ENCODE measurements around the gene ABHD11. TPM values are rescaled to one million over a fixed set of nuclear protein-coding genes. Genes with fewer than 3 reads are reported as not detected.
"Not testable (repeated sequence)": the region's sequence is repeated elsewhere in the genome, so short reads cannot be mapped to it uniquely, and the experiment has no call there.

ABHD11 gene
- total and polyA plus RNA-seq, 2 donors = 5.8 to 22.6 TPM

GRCh38 chr7:73737491-73738219, 947 bp downstream of the ABHD11 start:
- 75% methylated on average over 17 of the region's 17 CpGs for WGBS
- DNase-seq (ENCODE audit: extremely low spot score) = no peak
- Histone ChIP-seq H3K4me1 (ENCODE audit: insufficient read depth) (peaks cover 2% of the 10 kb centered on the region), H3K27ac (ENCODE audit: low read depth) (no peak overlapping the region), H3K36me3 (ENCODE audit: insufficient read depth) (no peaks in the 10 kb centered on the region), H3K4me3 (ENCODE audit: low read depth, low read length) (peak overlapping the region; percentile 63)

GRCh38 chr7:73736885-73737284, 1.7 kb downstream of the ABHD11 start:
- 95% methylated on average over 14 of the region's 14 CpGs for WGBS
- no peaks in the 10 kb centered on the region for H3K36me3 ChIP-seq (ENCODE audit: insufficient read depth)
- H3K4me1 ChIP-seq (ENCODE audit: insufficient read depth) = no peaks in the 10 kb centered on the region

GRCh38 chr7:73735528-73735905, 3.1 kb downstream of the ABHD11 start:
- H3K4me1 ChIP-seq (ENCODE audit: insufficient read depth) = no peaks in the 10 kb centered on the region
- DNase-seq (ENCODE audit: extremely low spot score) = no peak
- no peaks in the 10 kb centered on the region for H3K36me3 ChIP-seq (ENCODE audit: insufficient read depth)
- 93% methylated on average over 8 of the region's 8 CpGs for WGBS
- H3K4me3 ChIP-seq (ENCODE audit: low read depth, low read length) = no peak overlapping the region
- H3K27ac ChIP-seq (ENCODE audit: low read depth) = no peak overlapping the region

More at GRCh38 chr7:73736885-73737284, 1.7 kb downstream of the ABHD11 start:
- DNase-seq (ENCODE audit: extremely low spot score) = no peak
- H3K4me3 ChIP-seq (ENCODE audit: low read depth, low read length) = no peak overlapping the region
- no peak overlapping the region for H3K27ac ChIP-seq (ENCODE audit: low read depth)

GRCh38 chr7:73734619-73735527, 3.7 kb downstream of the ABHD11 start:
- Histone ChIP-seq H3K4me3 (ENCODE audit: low read depth, low read length) (no peak overlapping the region), H3K27ac (ENCODE audit: low read depth) (peak overlapping the region; percentile 34), H3K36me3 (ENCODE audit: insufficient read depth) (no peaks in the 10 kb centered on the region), H3K4me1 (ENCODE audit: insufficient read depth) (no peaks in the 10 kb centered on the region)
- 64% methylated on average over 16 of the region's 16 CpGs for WGBS
- DNase-seq (ENCODE audit: extremely low spot score) = no peak

GRCh38 chr7:73732397-73732796, 6.2 kb downstream of the ABHD11 start:
- H3K36me3 ChIP-seq (ENCODE audit: insufficient read depth) = no peaks in the 10 kb centered on the region
- H3K4me3 ChIP-seq (ENCODE audit: low read depth, low read length) = no peak overlapping the region
- H3K27ac ChIP-seq (ENCODE audit: low read depth) = no peak overlapping the region
- no peak for DNase-seq (ENCODE audit: extremely low spot score)
- 59% methylated on average over 2 of the region's 2 CpGs for WGBS
- no peaks in the 10 kb centered on the region for H3K4me1 ChIP-seq (ENCODE audit: insufficient read depth)

- no peak for DNase-seq (ENCODE audit: extremely low spot score)
- H3K36me3 ChIP-seq (ENCODE audit: insufficient read depth) = no peaks in the 10 kb centered on the region
- no peaks in the 10 kb centered on the region for H3K4me1 ChIP-seq (ENCODE audit: insufficient read depth)
- H3K27ac ChIP-seq (ENCODE audit: low read depth) = no peak overlapping the region
- WGBS = 35% methylated on average over 3 of the region's 3 CpGs
- no peak overlapping the region for H3K4me3 ChIP-seq (ENCODE audit: low read depth, low read length)
Observed at GRCh38 chr7:73730485-73730884, 8.1 kb downstream of the ABHD11 start.

GRCh38 chr7:73728551-73728950, 10.1 kb downstream of the ABHD11 start:
- no peaks in the 10 kb centered on the region for H3K36me3 ChIP-seq (ENCODE audit: insufficient read depth)
- DNase-seq (ENCODE audit: extremely low spot score) = no peak
- H3K4me3 ChIP-seq (ENCODE audit: low read depth, low read length) = no peak overlapping the region
- no peaks in the 10 kb centered on the region for H3K4me1 ChIP-seq (ENCODE audit: insufficient read depth)
- no peak overlapping the region for H3K27ac ChIP-seq (ENCODE audit: low read depth)
- whole genome bisulfite sequencing = 43% methylated on average over 5 of the region's 5 CpGs

GRCh38 chr7:73727952-73728351, 10.7 kb downstream of the ABHD11 start:
- 60% methylated on average over 3 of the region's 3 CpGs for WGBS
- H3K4me1 ChIP-seq (ENCODE audit: insufficient read depth) = no peaks in the 10 kb centered on the region
- no peak overlapping the region for H3K27ac ChIP-seq (ENCODE audit: low read depth)
- no peak overlapping the region for H3K4me3 ChIP-seq (ENCODE audit: low read depth, low read length)
- DNase-seq (ENCODE audit: extremely low spot score) = no peak
- H3K36me3 ChIP-seq (ENCODE audit: insufficient read depth) = no peaks in the 10 kb centered on the region

GRCh38 chr7:73726083-73726466, 12.5 kb downstream of the ABHD11 start:
- H3K4me1 ChIP-seq (ENCODE audit: insufficient read depth) = no peaks in the 10 kb centered on the region
- 68% methylated on average over 1 of the region's 1 CpG for WGBS
- no peak overlapping the region for H3K4me3 ChIP-seq (ENCODE audit: low read depth, low read length)
- no peak for DNase-seq (ENCODE audit: extremely low spot score)
- H3K36me3 ChIP-seq (ENCODE audit: insufficient read depth) = no peaks in the 10 kb centered on the region
- H3K27ac ChIP-seq (ENCODE audit: low read depth) = no peak overlapping the region

GRCh38 chr7:73723813-73724212, 14.8 kb downstream of the ABHD11 start:
- 88% methylated on average over 3 of the region's 3 CpGs for WGBS
- DNase-seq (ENCODE audit: extremely low spot score) = no peak

GRCh38 chr7:73722785-73723184, 15.8 kb downstream of the ABHD11 start:
- H3K4me3 ChIP-seq (ENCODE audit: low read depth, low read length) = no peak overlapping the region
- no peaks in the 10 kb centered on the region for H3K36me3 ChIP-seq (ENCODE audit: insufficient read depth)
- WGBS = 68% methylated on average over 6 of the region's 6 CpGs
- no peak for DNase-seq (ENCODE audit: extremely low spot score)
- no peak overlapping the region for H3K27ac ChIP-seq (ENCODE audit: low read depth)
- H3K4me1 ChIP-seq (ENCODE audit: insufficient read depth) = no peaks in the 10 kb centered on the region

More at GRCh38 chr7:73723813-73724212, 14.8 kb downstream of the ABHD11 start:
- Histone ChIP-seq H3K36me3 (ENCODE audit: insufficient read depth) (no peaks in the 10 kb centered on the region), H3K27ac (ENCODE audit: low read depth) (no peak overlapping the region), H3K4me1 (ENCODE audit: insufficient read depth) (no peaks in the 10 kb centered on the region), H3K4me3 (ENCODE audit: low read depth, low read length) (no peak overlapping the region)

- not testable (repeated sequence) for H3K36me3 ChIP-seq (ENCODE audit: insufficient read depth); H3K4me3 ChIP-seq (ENCODE audit: low read depth, low read length); DNase-seq (ENCODE audit: extremely low spot score); H3K4me1 ChIP-seq (ENCODE audit: insufficient read depth); H3K27ac ChIP-seq (ENCODE audit: low read depth)
- 84% methylated on average over 4 of the region's 4 CpGs for WGBS
Observed at GRCh38 chr7:73722182-73722581, 16.4 kb downstream of the ABHD11 start.

GRCh38 chr7:73721377-73721817, 17.2 kb downstream of the ABHD11 start:
- DNase-seq (ENCODE audit: extremely low spot score) = no peak

GRCh38 chr7:73720443-73720842, 18.2 kb downstream of the ABHD11 start:
- H3K27ac ChIP-seq (ENCODE audit: low read depth); H3K36me3 ChIP-seq (ENCODE audit: insufficient read depth); H3K4me1 ChIP-seq (ENCODE audit: insufficient read depth); DNase-seq (ENCODE audit: extremely low spot score); H3K4me3 ChIP-seq (ENCODE audit: low read depth, low read length): not testable (repeated sequence)
- WGBS = 96% methylated on average over 9 of the region's 9 CpGs

More at GRCh38 chr7:73721377-73721817, 17.2 kb downstream of the ABHD11 start:
- WGBS = 61% methylated on average over 3 of the region's 3 CpGs
- Histone ChIP-seq H3K27ac (ENCODE audit: low read depth) (no peak overlapping the region), H3K4me1 (ENCODE audit: insufficient read depth) (no peaks in the 10 kb centered on the region), H3K36me3 (ENCODE audit: insufficient read depth) (no peaks in the 10 kb centered on the region), H3K4me3 (ENCODE audit: low read depth, low read length) (no peak overlapping the region)
